SK-N-SH (cell line): Measurements from ENCODE around the gene GRB7.

Experiments
- CHD2 ChIP-seq: fragments of 150-350 bp; IDR thresholded peaks from 2 replicates; pipeline ENCODE4 v1.6.1; 2018; ENCODE audit warnings: low read length; ENCODE audit not compliant: partially characterized antibody
- EP300 ChIP-seq, 2 experiments: IDR thresholded peaks; 2 replicates each; pipeline versions ENCODE4 v1.4.0 to v1.6.1; 2012; ENCODE audit warnings: borderline replicate concordance in 1 of 2, low read depth in 1 of 2, low read length in 1 of 2
- EZH2phosphoT487 ChIP-seq: fragments of 200-600 bp; sonication (generic); IDR thresholded peaks from 2 replicates; pipeline ENCODE4 v1.6.1; 2017; ENCODE audit warnings: low read depth, mixed run types, mild to moderate bottlenecking, antibody characterized with exemption, moderate library complexity, borderline replicate concordance
- FOSL2 ChIP-seq: IDR thresholded peaks from 2 replicates; pipeline ENCODE4 v1.4.0; 2012; ENCODE audit warnings: low read depth, mild to moderate bottlenecking, moderate library complexity, borderline replicate concordance
- POLR2AphosphoS5 ChIP-seq: IDR thresholded peaks from 2 replicates; pipeline ENCODE4 v1.6.1; 2012; ENCODE audit warnings: low read depth, low read length
- RAD21 ChIP-seq: IDR thresholded peaks from 2 replicates; pipeline ENCODE4 v1.6.1; 2012; ENCODE audit warnings: mild to moderate bottlenecking, low read length
- SIN3A ChIP-seq: IDR thresholded peaks from 2 replicates; pipeline ENCODE4 v1.6.1; 2012; ENCODE audit warnings: low read depth, mild to moderate bottlenecking, low read length, moderate library complexity, borderline replicate concordance
- SMC3 ChIP-seq: IDR thresholded peaks from 2 replicates; pipeline ENCODE4 v1.6.1; 2012; ENCODE audit warnings: low read depth, low read length, improper control_type of control experiment
- TAF1 ChIP-seq: IDR thresholded peaks from 2 replicates; pipeline ENCODE4 v1.6.1; 2012; ENCODE audit warnings: low read depth, mild to moderate bottlenecking, low read length, moderate library complexity, borderline replicate concordance
- TF ChIP-seq, protein P1 (sequence below): fragments of 200-600 bp; sonication (generic); IDR thresholded peaks from 2 replicates; pipeline ENCODE4 v1.6.1; 2017; ENCODE audit warnings: antibody characterized with exemption, mild to moderate bottlenecking, moderate library complexity
- TF ChIP-seq, protein P2 (sequence below): IDR thresholded peaks from 2 replicates; pipeline ENCODE4 v1.6.1; 2012; ENCODE audit warnings: mild to moderate bottlenecking, low read depth, low read length, moderate library complexity
- TF ChIP-seq, protein P3 (sequence below): IDR thresholded peaks from 2 replicates; pipeline ENCODE4 v1.4.0; 2012; ENCODE audit warnings: low read depth, borderline replicate concordance

DNA sequence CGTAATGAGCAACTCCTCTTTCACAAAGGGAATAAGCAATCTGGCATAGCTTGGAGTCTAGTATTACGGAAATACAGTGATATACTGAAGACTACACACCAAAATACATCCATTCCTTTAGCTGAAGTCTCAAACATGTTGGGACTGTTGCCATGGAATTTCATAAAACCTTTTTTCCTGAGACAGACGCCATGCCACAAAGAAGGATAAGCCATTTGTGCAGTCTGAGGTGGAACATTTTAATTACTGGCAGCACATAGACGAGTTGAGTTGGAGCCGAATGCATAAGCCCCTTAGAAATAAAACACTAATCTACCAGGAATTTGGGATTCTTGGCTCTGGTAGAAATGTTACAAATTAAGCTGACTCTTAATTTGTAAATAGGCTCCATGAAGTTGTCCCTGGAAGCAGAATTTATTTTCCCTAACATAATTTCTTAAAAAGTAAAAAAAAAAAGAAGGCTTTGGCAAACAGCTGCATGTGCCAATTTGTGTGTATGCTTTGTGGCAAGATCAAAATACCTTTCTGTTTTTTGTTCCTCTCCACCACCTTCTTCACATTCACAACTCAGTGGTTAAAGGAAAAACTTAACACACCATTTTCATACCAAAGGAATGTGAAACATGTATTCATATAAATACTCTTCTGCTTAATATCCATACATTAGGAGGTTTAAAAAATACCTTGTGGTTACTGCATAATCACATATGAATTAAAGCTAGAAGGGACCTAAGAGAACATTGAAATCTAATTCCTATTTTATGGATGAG is 25.5 kb downstream of the GRB7 start:
- TF ChIP-seq CHD2 (no peak), EZH2phosphoT487 (no peak), POLR2AphosphoS5 (no peak), SMC3 (no peak), RAD21 (no peak), EP300 (IDR thresholded peaks at IDR 0.05; ENCODE audit: borderline replicate concordance in 1 of 2, low read depth in 1 of 2, low read length in 1 of 2) (no peak), SIN3A (no peak), FOSL2 (no peak), TAF1 (no peak)
- TF ChIP-seq, protein P1, sequence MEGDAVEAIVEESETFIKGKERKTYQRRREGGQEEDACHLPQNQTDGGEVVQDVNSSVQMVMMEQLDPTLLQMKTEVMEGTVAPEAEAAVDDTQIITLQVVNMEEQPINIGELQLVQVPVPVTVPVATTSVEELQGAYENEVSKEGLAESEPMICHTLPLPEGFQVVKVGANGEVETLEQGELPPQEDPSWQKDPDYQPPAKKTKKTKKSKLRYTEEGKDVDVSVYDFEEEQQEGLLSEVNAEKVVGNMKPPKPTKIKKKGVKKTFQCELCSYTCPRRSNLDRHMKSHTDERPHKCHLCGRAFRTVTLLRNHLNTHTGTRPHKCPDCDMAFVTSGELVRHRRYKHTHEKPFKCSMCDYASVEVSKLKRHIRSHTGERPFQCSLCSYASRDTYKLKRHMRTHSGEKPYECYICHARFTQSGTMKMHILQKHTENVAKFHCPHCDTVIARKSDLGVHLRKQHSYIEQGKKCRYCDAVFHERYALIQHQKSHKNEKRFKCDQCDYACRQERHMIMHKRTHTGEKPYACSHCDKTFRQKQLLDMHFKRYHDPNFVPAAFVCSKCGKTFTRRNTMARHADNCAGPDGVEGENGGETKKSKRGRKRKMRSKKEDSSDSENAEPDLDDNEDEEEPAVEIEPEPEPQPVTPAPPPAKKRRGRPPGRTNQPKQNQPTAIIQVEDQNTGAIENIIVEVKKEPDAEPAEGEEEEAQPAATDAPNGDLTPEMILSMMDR, result no peak
- TF ChIP-seq, protein P2, sequence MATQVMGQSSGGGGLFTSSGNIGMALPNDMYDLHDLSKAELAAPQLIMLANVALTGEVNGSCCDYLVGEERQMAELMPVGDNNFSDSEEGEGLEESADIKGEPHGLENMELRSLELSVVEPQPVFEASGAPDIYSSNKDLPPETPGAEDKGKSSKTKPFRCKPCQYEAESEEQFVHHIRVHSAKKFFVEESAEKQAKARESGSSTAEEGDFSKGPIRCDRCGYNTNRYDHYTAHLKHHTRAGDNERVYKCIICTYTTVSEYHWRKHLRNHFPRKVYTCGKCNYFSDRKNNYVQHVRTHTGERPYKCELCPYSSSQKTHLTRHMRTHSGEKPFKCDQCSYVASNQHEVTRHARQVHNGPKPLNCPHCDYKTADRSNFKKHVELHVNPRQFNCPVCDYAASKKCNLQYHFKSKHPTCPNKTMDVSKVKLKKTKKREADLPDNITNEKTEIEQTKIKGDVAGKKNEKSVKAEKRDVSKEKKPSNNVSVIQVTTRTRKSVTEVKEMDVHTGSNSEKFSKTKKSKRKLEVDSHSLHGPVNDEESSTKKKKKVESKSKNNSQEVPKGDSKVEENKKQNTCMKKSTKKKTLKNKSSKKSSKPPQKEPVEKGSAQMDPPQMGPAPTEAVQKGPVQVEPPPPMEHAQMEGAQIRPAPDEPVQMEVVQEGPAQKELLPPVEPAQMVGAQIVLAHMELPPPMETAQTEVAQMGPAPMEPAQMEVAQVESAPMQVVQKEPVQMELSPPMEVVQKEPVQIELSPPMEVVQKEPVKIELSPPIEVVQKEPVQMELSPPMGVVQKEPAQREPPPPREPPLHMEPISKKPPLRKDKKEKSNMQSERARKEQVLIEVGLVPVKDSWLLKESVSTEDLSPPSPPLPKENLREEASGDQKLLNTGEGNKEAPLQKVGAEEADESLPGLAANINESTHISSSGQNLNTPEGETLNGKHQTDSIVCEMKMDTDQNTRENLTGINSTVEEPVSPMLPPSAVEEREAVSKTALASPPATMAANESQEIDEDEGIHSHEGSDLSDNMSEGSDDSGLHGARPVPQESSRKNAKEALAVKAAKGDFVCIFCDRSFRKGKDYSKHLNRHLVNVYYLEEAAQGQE, result no peak
- TF ChIP-seq, protein P3, sequence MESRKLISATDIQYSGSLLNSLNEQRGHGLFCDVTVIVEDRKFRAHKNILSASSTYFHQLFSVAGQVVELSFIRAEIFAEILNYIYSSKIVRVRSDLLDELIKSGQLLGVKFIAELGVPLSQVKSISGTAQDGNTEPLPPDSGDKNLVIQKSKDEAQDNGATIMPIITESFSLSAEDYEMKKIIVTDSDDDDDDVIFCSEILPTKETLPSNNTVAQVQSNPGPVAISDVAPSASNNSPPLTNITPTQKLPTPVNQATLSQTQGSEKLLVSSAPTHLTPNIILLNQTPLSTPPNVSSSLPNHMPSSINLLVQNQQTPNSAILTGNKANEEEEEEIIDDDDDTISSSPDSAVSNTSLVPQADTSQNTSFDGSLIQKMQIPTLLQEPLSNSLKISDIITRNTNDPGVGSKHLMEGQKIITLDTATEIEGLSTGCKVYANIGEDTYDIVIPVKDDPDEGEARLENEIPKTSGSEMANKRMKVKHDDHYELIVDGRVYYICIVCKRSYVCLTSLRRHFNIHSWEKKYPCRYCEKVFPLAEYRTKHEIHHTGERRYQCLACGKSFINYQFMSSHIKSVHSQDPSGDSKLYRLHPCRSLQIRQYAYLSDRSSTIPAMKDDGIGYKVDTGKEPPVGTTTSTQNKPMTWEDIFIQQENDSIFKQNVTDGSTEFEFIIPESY, result no peak
